ENCODE measurements around the gene WHRN.

- TF ChIP-seq EP300 (IDR thresholded peaks at IDR 0.05) (no peak), POLR2AphosphoS5 (IDR thresholded peaks at IDR 0.05) (no peak)
Measured at GRCh38 chr9:114357360-114357759, 147.9 kb downstream of the WHRN start.
